IMR-90 (cell line): Measurements from ENCODE around the gene RPTOR. TPM values are rescaled to one million over a fixed set of nuclear protein-coding genes. Genes with fewer than 3 reads are reported as not detected.
A peak's percentile ranks its signal among the peaks of the same experiment; 100 is the strongest.

Source experiments
- ATAC-seq: fragments of 200-7000 bp; cut with Tn5 transposase; 2 replicates; pipeline ENCODE4 v1.9.1; 2020; ENCODE audit warnings: low read depth, mild to moderate bottlenecking, moderate library complexity
- BruUV-seq: library from RNA; stranded (reverse); fragments of 400-500 nt; replicated peaks from 2 replicates; lab custom pipeline; 2021; lab: Mats Ljungman, UMichigan
- CTCF ChIA-PET: fragments of 300-600 bp; formaldehyde crosslinking; extraction: SDS; loops from one replicate; lab custom pipeline; 2021; ENCODE audit warnings: antibody characterized with exemption; lab: Yijun Ruan, JAX
- POLR2A ChIA-PET: fragments of 300-600 bp; sonication (Branson Sonifier 250); formaldehyde crosslinking; loops from one replicate; lab custom pipeline; 2022; ENCODE audit warnings: antibody characterized with exemption; ENCODE audit not compliant: unreplicated experiment; lab: Charles Lee
- DNase-seq: peaks from one replicate; pipeline ENCODE4 v3.0.0; 2013
- H2AFZ ChIP-seq: replicated peaks from 2 replicates; pipeline ENCODE3; 2013; ENCODE audit warnings: low read length, mild to moderate bottlenecking; ENCODE audit not compliant: poor library complexity
- H2AK5ac ChIP-seq: 2 replicates; pipeline ENCODE4 v1.6.1; 2013; ENCODE audit warnings: low read depth, low read length, inconsistent platforms
- H2AK9ac ChIP-seq: replicated peaks from 2 replicates; pipeline ENCODE3; 2013; ENCODE audit warnings: mild to moderate bottlenecking, low read depth, low read length, moderate library complexity; ENCODE audit not compliant: poor library complexity
- H2BK120ac ChIP-seq: 2 replicates; pipeline ENCODE4 v1.6.1; 2013; ENCODE audit warnings: low read depth, low read length, inconsistent platforms
- H2BK15ac ChIP-seq: 3 replicates; pipeline ENCODE4 v1.6.1; 2013; ENCODE audit warnings: low read depth, low read length, inconsistent platforms
- H2BK20ac ChIP-seq: 2 replicates; pipeline ENCODE4 v1.6.1; 2013; ENCODE audit warnings: low read depth, mild to moderate bottlenecking, inconsistent platforms, low read length, moderate library complexity
- H2BK5ac ChIP-seq: 2 replicates; pipeline ENCODE4 v1.6.1; 2013; ENCODE audit warnings: mild to moderate bottlenecking, low read depth, low read length, inconsistent platforms; ENCODE audit not compliant: poor library complexity, severe bottlenecking
- H3K14ac ChIP-seq: replicated peaks from 2 replicates; pipeline ENCODE4 v1.6.1; 2013; ENCODE audit warnings: low read depth, low read length, inconsistent platforms
- H3K18ac ChIP-seq: 2 replicates; pipeline ENCODE4 v1.6.1; 2013; ENCODE audit warnings: low read depth, low read length, control low read depth
- H3K23ac ChIP-seq: 2 replicates; pipeline ENCODE4 v1.6.1; 2013; ENCODE audit warnings: low read depth, low read length, inconsistent platforms
- H3K27ac ChIP-seq: 2 replicates; pipeline ENCODE4 v1.5.1; 2013; ENCODE audit warnings: mild to moderate bottlenecking, control low read depth, low read length; ENCODE audit not compliant: insufficient read depth
- H3K27me3 ChIP-seq: 2 replicates; pipeline ENCODE4 v1.6.1; 2013; ENCODE audit warnings: low read length; ENCODE audit not compliant: control insufficient read depth, insufficient read depth
- H3K36me3 ChIP-seq: 2 replicates; pipeline ENCODE4 v1.6.1; 2013; ENCODE audit warnings: low read length, mixed read lengths; ENCODE audit not compliant: control insufficient read depth, insufficient read depth
- H3K4ac ChIP-seq: 2 replicates; pipeline ENCODE4 v1.6.1; 2013; ENCODE audit warnings: low read depth, low read length, inconsistent platforms
- H3K4me1 ChIP-seq: 2 replicates; pipeline ENCODE4 v1.6.1; 2013; ENCODE audit warnings: low read length, mixed read lengths; ENCODE audit not compliant: control insufficient read depth, insufficient read depth
- H3K4me2 ChIP-seq: 2 replicates; pipeline ENCODE4 v1.6.1; 2013; ENCODE audit warnings: low read depth, mild to moderate bottlenecking, control low read depth, low read length, moderate library complexity
- H3K4me3 ChIP-seq: 2 replicates; pipeline ENCODE4 v1.5.1; 2013; ENCODE audit warnings: low read depth, mild to moderate bottlenecking, control low read depth, low read length, moderate library complexity; ENCODE audit not compliant: insufficient read depth
- H3K56ac ChIP-seq: 2 replicates; pipeline ENCODE4 v1.6.1; 2013; ENCODE audit warnings: low read length, inconsistent platforms; ENCODE audit not compliant: insufficient read depth; ENCODE audit errors: extremely low read depth
- H3K79me1 ChIP-seq, 2 experiments: 2 replicates each; pipeline ENCODE4 v1.6.1; 2013; ENCODE audit warnings: low read length in 2 of 2, inconsistent platforms in 1 of 2, low read depth in 1 of 2
- H3K9ac ChIP-seq: 2 replicates; pipeline ENCODE4 v1.6.1; 2013; ENCODE audit warnings: low read depth, low read length, control low read depth
- H3K9me1 ChIP-seq: 2 replicates; pipeline ENCODE4 v1.6.1; 2013; ENCODE audit warnings: low read length, inconsistent platforms; ENCODE audit not compliant: insufficient read depth
- H3K9me3 ChIP-seq: 2 replicates; pipeline ENCODE4 v1.6.1; 2013; ENCODE audit warnings: low read length; ENCODE audit not compliant: control insufficient read depth, insufficient read depth
- H4K20me1 ChIP-seq: 2 replicates; pipeline ENCODE4 v1.6.1; 2013; ENCODE audit warnings: low read length, inconsistent platforms; ENCODE audit not compliant: insufficient read depth
- H4K5ac ChIP-seq: 2 replicates; pipeline ENCODE4 v1.6.1; 2013; ENCODE audit warnings: mild to moderate bottlenecking, low read depth, low read length, control low read depth
- H4K8ac ChIP-seq, 2 experiments: 2 replicates each; pipeline ENCODE4 v1.6.1; 2013; ENCODE audit warnings: low read depth in 2 of 2, low read length in 2 of 2, control low read depth in 1 of 2, inconsistent platforms in 1 of 2
- H4K91ac ChIP-seq: 2 replicates; pipeline ENCODE4 v1.6.1; 2013; ENCODE audit warnings: low read depth, low read length, inconsistent platforms; ENCODE audit not compliant: insufficient read depth
- BHLHE40 ChIP-seq: fragments of 150-350 bp; IDR thresholded peaks from 2 replicates; pipeline ENCODE4 v1.6.1; 2016; ENCODE audit warnings: mild to moderate bottlenecking, low read depth, low read length
- CEBPB ChIP-seq: IDR thresholded peaks from 2 replicates; pipeline ENCODE4 v1.6.1; 2012; ENCODE audit warnings: low read depth, low read length, improper control_type of control experiment
- FOS ChIP-seq: fragments of 150-350 bp; IDR thresholded peaks from 2 replicates; pipeline ENCODE4 v1.6.1; 2016; ENCODE audit warnings: low read depth, low read length
- MAZ ChIP-seq: IDR thresholded peaks from 2 replicates; pipeline ENCODE4 v1.6.1; 2012; ENCODE audit warnings: low read depth, mild to moderate bottlenecking, low read length, improper control_type of control experiment, moderate library complexity, borderline replicate concordance
- MXI1 ChIP-seq: IDR thresholded peaks from 2 replicates; pipeline ENCODE4 v1.6.1; 2012; ENCODE audit warnings: low read depth, mild to moderate bottlenecking, low read length, moderate library complexity, borderline replicate concordance
- NFE2L2 ChIP-seq: fragments of 150-350 bp; IDR thresholded peaks from 2 replicates; pipeline ENCODE4 v1.6.1; 2016; ENCODE audit warnings: low read depth, mild to moderate bottlenecking, low read length
- POLR2A ChIP-seq: IDR thresholded peaks from 2 replicates; pipeline ENCODE4 v1.6.1; 2012; ENCODE audit warnings: mild to moderate bottlenecking, low read depth, low read length
- RAD21 ChIP-seq: IDR thresholded peaks from 2 replicates; pipeline ENCODE4 v1.6.1; 2012; ENCODE audit warnings: low read length, improper control_type of control experiment
- RFX5 ChIP-seq: IDR thresholded peaks from 2 replicates; pipeline ENCODE4 v1.8.0; 2012; ENCODE audit warnings: low read depth, mild to moderate bottlenecking, low read length, moderate library complexity
- SMC3 ChIP-seq: fragments of 150-350 bp; IDR thresholded peaks from 2 replicates; pipeline ENCODE4 v1.6.1; 2016; ENCODE audit warnings: low read depth, mild to moderate bottlenecking, antibody characterized with exemption, low read length, moderate library complexity
- WGBS, 2 experiments: methylation state at CpG; one replicate each; pipeline versions ENCODE4 v1.1.5 to v1.1.7; 2013; ENCODE audit warnings: missing lambda C conversion rate in 2 of 2; ENCODE audit not compliant: insufficient read length in 1 of 2; ENCODE audit errors: extremely low coverage in 2 of 2; 5-methylcytosine and 5-hydroxymethylcytosine counted together
- dilution Hi-C: fragments of 300-500 bp; cut with HindIII; formaldehyde crosslinking; loops from one replicate; pipeline ENCODE4 v1.14.3; 2018; ENCODE audit warnings: low sequenced_read_pairs; ENCODE audit not compliant: unreplicated experiment
- in situ Hi-C: fragments of 300-500 bp; cut with MboI; formaldehyde crosslinking; loops from 3 replicates; pipeline ENCODE4 v1.14.3; 2019; ENCODE audit warnings: low sequenced_read_pairs, inconsistent platforms, mixed read lengths
- intact Hi-C: fragments of 100-400 bp; cut with micrococcal nuclease; formaldehyde crosslinking; loops from 2 replicates; pipeline ENCODE4 v1.10.0; 2022
- polyA plus RNA-seq, 3 experiments: library from polyadenylated mRNA; depleted of rRNA; stranded (reverse); fragments of >200 nt; gene quantifications; 2 replicates each; pipeline ENCODE4 v1.2.3, GENCODE V29; 2012; ENCODE audit warnings: low replicate concordance in 1 of 3
- total RNA-seq: library from RNA; depleted of rRNA; stranded (reverse); fragments of >200 nt; gene quantifications from 2 replicates; pipeline ENCODE4 v1.2.3, GENCODE V29; 2012
- TF ChIP-seq, protein P1 (sequence below): fragments of 150-350 bp; IDR thresholded peaks from 2 replicates; pipeline ENCODE4 v1.6.1; 2017; ENCODE audit warnings: mild to moderate bottlenecking, antibody characterized with exemption, low read length, low read depth
- TF ChIP-seq, protein P2 (sequence below): conservative IDR thresholded peaks from 2 replicates; pipeline ENCODE4 v1.5.1; 2012; ENCODE audit warnings: mild to moderate bottlenecking, low read depth, low read length, improper control_type of control experiment
- TF ChIP-seq, protein P3 (sequence below): fragments of 150-350 bp; IDR thresholded peaks from 2 replicates; pipeline ENCODE4 v1.6.1; 2016; ENCODE audit warnings: low read depth, mild to moderate bottlenecking, low read length, moderate library complexity, borderline replicate concordance

Gene RPTOR
- total and polyA plus RNA-seq, 2 of the 4 experiments (the other 2 are of a cell fraction): 10.8 to 14.7 TPM

DNA sequence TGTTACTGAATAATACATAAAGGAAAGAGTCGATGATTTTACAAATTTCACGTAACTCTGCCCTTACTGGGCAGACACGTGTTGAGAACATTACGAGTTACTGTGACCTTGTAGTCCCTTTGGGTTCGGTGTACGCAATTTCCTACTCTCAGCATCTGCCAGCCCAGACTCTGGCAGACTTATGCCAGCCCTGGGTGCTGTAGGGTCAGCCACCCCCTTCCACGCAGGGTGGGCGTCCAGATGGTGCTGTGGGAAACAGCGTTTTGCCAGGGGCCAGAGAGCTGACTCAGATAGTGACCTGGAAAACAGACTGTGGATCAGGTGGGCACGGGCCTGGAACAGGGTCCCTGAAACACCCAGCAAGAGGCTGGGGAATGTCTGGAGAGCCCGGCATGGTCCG is 148.9 kb downstream of the RPTOR start:
- DNase-seq: no peak
- Histone ChIP-seq H3K27ac (no peak overlapping the region), H2BK120ac (peak overlapping the region; percentile 62), H3K4me1 (peaks cover 14% of the 10 kb centered on the region; the same call in 1 of the 2 replicates), H2BK20ac (peak overlapping the region; percentile 29; the same call in 1 of the 2 replicates), H3K79me1 (peaks cover 32 to 87% of the 10 kb centered on the region in 2 experiments), H3K4ac (peak overlapping the region; percentile 61), H3K9ac (no peak overlapping the region), H3K56ac (no peak overlapping the region), H3K18ac (no peak overlapping the region), H3K9me1 (peaks cover 18% of the 10 kb centered on the region), H3K9me3 (no peaks in the 10 kb centered on the region), H2AK9ac (no peak overlapping the region), H3K36me3 (no peaks in the 10 kb centered on the region), H4K5ac (no peak overlapping the region), H2AFZ (no peak overlapping the region), H2BK5ac (no peak overlapping the region), H4K20me1 (peaks cover 14% of the 10 kb centered on the region), H3K14ac (no peak overlapping the region; the same call in 1 of the 2 replicates), H3K4me3 (no peak overlapping the region), H4K91ac (no peak overlapping the region), H4K8ac (peak overlapping the region; percentile 22 to 33; a peak in 1 of 4 replicates), H3K4me2 (no peak overlapping the region), H3K27me3 (no peaks in the 10 kb centered on the region), H2AK5ac (peak overlapping the region; percentile 70), H3K23ac (no peak overlapping the region), H2BK15ac (no peak overlapping the region)
- dilution Hi-C loops (no loop called here), intact Hi-C loops (no loop called here), in situ Hi-C loops (no loop called here)
- ATAC-seq: no peak
- POLR2A ChIA-PET: no interaction called here
- BruUV-seq: no TSS peak
- TF ChIP-seq, protein P1, sequence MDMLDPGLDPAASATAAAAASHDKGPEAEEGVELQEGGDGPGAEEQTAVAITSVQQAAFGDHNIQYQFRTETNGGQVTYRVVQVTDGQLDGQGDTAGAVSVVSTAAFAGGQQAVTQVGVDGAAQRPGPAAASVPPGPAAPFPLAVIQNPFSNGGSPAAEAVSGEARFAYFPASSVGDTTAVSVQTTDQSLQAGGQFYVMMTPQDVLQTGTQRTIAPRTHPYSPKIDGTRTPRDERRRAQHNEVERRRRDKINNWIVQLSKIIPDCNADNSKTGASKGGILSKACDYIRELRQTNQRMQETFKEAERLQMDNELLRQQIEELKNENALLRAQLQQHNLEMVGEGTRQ: no peak
- TF ChIP-seq RAD21 (no peak), MXI1 (no peak), FOS (no peak), NFE2L2 (no peak), MAZ (no peak), CEBPB (no peak), BHLHE40 (no peak), RFX5 (no peak), POLR2A (no peak), SMC3 (no peak)
- TF ChIP-seq, protein P2, sequence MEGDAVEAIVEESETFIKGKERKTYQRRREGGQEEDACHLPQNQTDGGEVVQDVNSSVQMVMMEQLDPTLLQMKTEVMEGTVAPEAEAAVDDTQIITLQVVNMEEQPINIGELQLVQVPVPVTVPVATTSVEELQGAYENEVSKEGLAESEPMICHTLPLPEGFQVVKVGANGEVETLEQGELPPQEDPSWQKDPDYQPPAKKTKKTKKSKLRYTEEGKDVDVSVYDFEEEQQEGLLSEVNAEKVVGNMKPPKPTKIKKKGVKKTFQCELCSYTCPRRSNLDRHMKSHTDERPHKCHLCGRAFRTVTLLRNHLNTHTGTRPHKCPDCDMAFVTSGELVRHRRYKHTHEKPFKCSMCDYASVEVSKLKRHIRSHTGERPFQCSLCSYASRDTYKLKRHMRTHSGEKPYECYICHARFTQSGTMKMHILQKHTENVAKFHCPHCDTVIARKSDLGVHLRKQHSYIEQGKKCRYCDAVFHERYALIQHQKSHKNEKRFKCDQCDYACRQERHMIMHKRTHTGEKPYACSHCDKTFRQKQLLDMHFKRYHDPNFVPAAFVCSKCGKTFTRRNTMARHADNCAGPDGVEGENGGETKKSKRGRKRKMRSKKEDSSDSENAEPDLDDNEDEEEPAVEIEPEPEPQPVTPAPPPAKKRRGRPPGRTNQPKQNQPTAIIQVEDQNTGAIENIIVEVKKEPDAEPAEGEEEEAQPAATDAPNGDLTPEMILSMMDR: no peak
- TF ChIP-seq, protein P3, sequence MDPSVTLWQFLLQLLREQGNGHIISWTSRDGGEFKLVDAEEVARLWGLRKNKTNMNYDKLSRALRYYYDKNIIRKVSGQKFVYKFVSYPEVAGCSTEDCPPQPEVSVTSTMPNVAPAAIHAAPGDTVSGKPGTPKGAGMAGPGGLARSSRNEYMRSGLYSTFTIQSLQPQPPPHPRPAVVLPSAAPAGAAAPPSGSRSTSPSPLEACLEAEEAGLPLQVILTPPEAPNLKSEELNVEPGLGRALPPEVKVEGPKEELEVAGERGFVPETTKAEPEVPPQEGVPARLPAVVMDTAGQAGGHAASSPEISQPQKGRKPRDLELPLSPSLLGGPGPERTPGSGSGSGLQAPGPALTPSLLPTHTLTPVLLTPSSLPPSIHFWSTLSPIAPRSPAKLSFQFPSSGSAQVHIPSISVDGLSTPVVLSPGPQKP: no peak
- WGBS, 2 experiments: 94% methylated on average over 9 of the region's 12 CpGs; no CpG with 5 or more reads in 1 of the 2 experiments
- CTCF ChIA-PET: no interaction called here
